Smooth muscle cell (in vitro differentiated cells): ENCODE data around the gene PKD2L1. TPM values are rescaled to one million over a fixed set of nuclear protein-coding genes. Genes with fewer than 3 reads are reported as not detected.

ENCODE experiments used
- DNase-seq: peaks from one replicate; lab custom pipeline; 2025; ENCODE audit not compliant: unreplicated experiment; lab: John Stamatoyannopoulos, UW
- H2AFZ ChIP-seq: fragments of 200-600 bp; sonication (generic); 2 replicates; pipeline ENCODE4 v1.6.0; 2016; ENCODE audit warnings: antibody characterized with exemption, low read depth, mild to moderate bottlenecking
- H3F3A ChIP-seq: fragments of 200-600 bp; sonication (generic); 2 replicates; pipeline ENCODE4 v1.6.0; 2017; ENCODE audit warnings: antibody characterized with exemption, low read depth
- H3K27ac ChIP-seq: fragments of 200-600 bp; sonication (generic); 2 replicates; pipeline ENCODE4 v1.5.1; 2016; ENCODE audit warnings: low read depth, mild to moderate bottlenecking
- H3K27me3 ChIP-seq: fragments of 200-600 bp; sonication (generic); 2 replicates; pipeline ENCODE4 v1.6.1; 2016; ENCODE audit warnings: low read depth, mild to moderate bottlenecking
- H3K36me3 ChIP-seq: fragments of 200-600 bp; sonication (generic); 2 replicates; pipeline ENCODE4 v1.5.1; 2016; ENCODE audit warnings: low read depth
- H3K4me1 ChIP-seq: fragments of 200-600 bp; sonication (generic); 2 replicates; pipeline ENCODE4 v1.5.1; 2016; ENCODE audit warnings: low read depth
- H3K4me2 ChIP-seq: fragments of 200-600 bp; sonication (generic); 2 replicates; pipeline ENCODE4 v1.6.0; 2016; ENCODE audit warnings: mild to moderate bottlenecking
- H3K4me3 ChIP-seq: fragments of 200-600 bp; sonication (generic); 2 replicates; pipeline ENCODE4 v1.5.1; 2016; ENCODE audit warnings: mild to moderate bottlenecking
- H3K79me2 ChIP-seq: fragments of 200-600 bp; sonication (generic); 2 replicates; pipeline ENCODE4 v1.6.0; 2016; ENCODE audit warnings: low read depth, mild to moderate bottlenecking
- H3K9ac ChIP-seq: fragments of 200-600 bp; sonication (generic); 2 replicates; pipeline ENCODE4 v1.6.0; 2016; ENCODE audit warnings: low read depth
- H3K9me3 ChIP-seq: fragments of 200-600 bp; sonication (generic); replicated peaks from 2 replicates; pipeline ENCODE4 v1.5.1; 2016; ENCODE audit warnings: low read depth
- H4K20me1 ChIP-seq: fragments of 200-600 bp; sonication (generic); 2 replicates; pipeline ENCODE4 v1.6.0; 2016; ENCODE audit warnings: low read depth
- CTCF ChIP-seq: fragments of 200-600 bp; sonication (generic); IDR thresholded peaks from 2 replicates; pipeline ENCODE4 v1.5.1; 2017; ENCODE audit warnings: borderline replicate concordance, mild to moderate bottlenecking, antibody characterized with exemption; ENCODE audit not compliant: insufficient read depth, poor library complexity, severe bottlenecking
- WGBS: methylation state at CpG from one replicate; pipeline ENCODE4 v1.1.7; 2016; ENCODE audit warnings: low lambda C conversion rate; 5-methylcytosine and 5-hydroxymethylcytosine counted together
- polyA plus RNA-seq: library from polyadenylated mRNA; unstranded; fragments of >200 nt; fragmentation: Nextera tagmentation; extraction: Ambion mirVana; gene quantifications from 2 replicates; pipeline ENCODE4 v1.2.1, GENCODE V29; 2016
- total RNA-seq: library from RNA; depleted of rRNA; stranded (reverse); fragments of >200 nt; gene quantifications from 2 replicates; pipeline ENCODE4 v1.2.3, GENCODE V29; 2014

The PKD2L1 gene
- total and polyA plus RNA-seq, 2 experiments from 2014 or later = not detected

- TF ChIP-seq CTCF = no peak
- no peaks in the 10 kb centered on the region for H4K20me1 ChIP-seq
- no peaks in the 10 kb centered on the region for H3K27me3 ChIP-seq
- H3K4me1 ChIP-seq = peaks cover 16% of the 10 kb centered on the region
- DNase-seq = no peak
- H3K4me3 ChIP-seq = no peak overlapping the region
- H3K9me3 ChIP-seq = no peaks in the 10 kb centered on the region
- 78% methylated on average over 12 of the region's 12 CpGs for WGBS
- H3F3A ChIP-seq = peaks cover 4% of the 10 kb centered on the region
- no peak overlapping the region for H3K9ac ChIP-seq
- no peak overlapping the region for H3K27ac ChIP-seq
- no peaks in the 10 kb centered on the region for H3K79me2 ChIP-seq
- H2AFZ ChIP-seq = peak overlapping the region; percentile 63
- H3K4me2 ChIP-seq = no peak overlapping the region
- no peaks in the 10 kb centered on the region for H3K36me3 ChIP-seq
These were observed 11.2 kb upstream of the PKD2L1 start for GRCh38 chr10:100340948-100341847.

GRCh38 chr10:100339236-100339635, 9.2 kb upstream of the PKD2L1 start:
- H3K27ac ChIP-seq = no peak overlapping the region
- no peak overlapping the region for H2AFZ ChIP-seq
- no peak for DNase-seq
- no peaks in the 10 kb centered on the region for H3K79me2 ChIP-seq
- H3K4me2 ChIP-seq = no peak overlapping the region
- no peak for TF ChIP-seq CTCF
- no peaks in the 10 kb centered on the region for H3F3A ChIP-seq
- 71% methylated on average over 5 of the region's 5 CpGs for WGBS
- peaks cover 8% of the 10 kb centered on the region for H3K27me3 ChIP-seq
- H3K9me3 ChIP-seq = no peaks in the 10 kb centered on the region
- H4K20me1 ChIP-seq = no peaks in the 10 kb centered on the region
- H3K4me1 ChIP-seq = peaks cover 5% of the 10 kb centered on the region
- no peaks in the 10 kb centered on the region for H3K36me3 ChIP-seq
- no peak overlapping the region for H3K4me3 ChIP-seq
- H3K9ac ChIP-seq = no peak overlapping the region

GRCh38 chr10:100338434-100339036, 8.5 kb upstream of the PKD2L1 start:
- Histone ChIP-seq H3K4me2 (no peak overlapping the region), H3K4me1 (peaks cover 5% of the 10 kb centered on the region), H3K27ac (no peak overlapping the region), H4K20me1 (no peaks in the 10 kb centered on the region), H3F3A (no peaks in the 10 kb centered on the region), H3K27me3 (peaks cover 11% of the 10 kb centered on the region), H3K79me2 (no peaks in the 10 kb centered on the region), H2AFZ (no peak overlapping the region), H3K4me3 (no peak overlapping the region), H3K36me3 (no peaks in the 10 kb centered on the region), H3K9me3 (no peaks in the 10 kb centered on the region), H3K9ac (no peak overlapping the region)
- peak; percentile 86 for TF ChIP-seq CTCF
- DNase-seq = peak; percentile 13
- 46% methylated on average over 4 of the region's 4 CpGs for WGBS
